Mammary epithelial cell (primary cell): ENCODE measurements around the gene LMAN1.

ENCODE experiments used
- EZH2 ChIP-seq: IDR thresholded peaks from 2 replicates; pipeline ENCODE4 v1.6.1; 2012; ENCODE audit warnings: low read length, inconsistent platforms, borderline replicate concordance
- TF ChIP-seq, protein P1 (sequence below), 2 donors: IDR thresholded peaks in 1 of 2; conservative IDR thresholded peaks in 1 of 2; 2 replicates each; pipeline ENCODE4 v1.5.1; 2011 to 2012; ENCODE audit warnings: inconsistent platforms in 2 of 2, low read length in 2 of 2, mild to moderate bottlenecking in 2 of 2, control low read depth in 1 of 2, low read depth in 1 of 2; ENCODE audit not compliant: insufficient read depth in 1 of 2; ENCODE audit errors: extremely low read depth in 1 of 2

DNA sequence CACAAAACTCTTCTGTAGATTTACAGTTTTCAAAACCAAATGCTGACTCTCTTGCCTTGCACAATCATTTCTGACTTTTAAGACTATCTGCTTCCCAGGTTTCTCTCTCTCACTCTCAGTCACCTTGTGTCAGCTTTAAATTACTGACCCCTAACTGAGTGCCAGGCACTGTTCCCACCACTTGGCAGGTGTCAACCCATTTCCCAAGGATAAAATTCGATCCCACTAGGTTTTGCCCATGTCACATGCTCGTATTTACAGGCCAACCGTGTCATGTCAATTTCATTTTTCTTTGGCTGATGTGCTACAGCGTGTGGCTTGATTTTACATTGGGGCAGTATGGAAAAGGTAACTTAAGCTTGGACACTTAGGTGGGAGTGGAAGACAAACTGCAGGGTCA is 26.1 kb upstream of the LMAN1 start:
- TF ChIP-seq, protein P1, sequence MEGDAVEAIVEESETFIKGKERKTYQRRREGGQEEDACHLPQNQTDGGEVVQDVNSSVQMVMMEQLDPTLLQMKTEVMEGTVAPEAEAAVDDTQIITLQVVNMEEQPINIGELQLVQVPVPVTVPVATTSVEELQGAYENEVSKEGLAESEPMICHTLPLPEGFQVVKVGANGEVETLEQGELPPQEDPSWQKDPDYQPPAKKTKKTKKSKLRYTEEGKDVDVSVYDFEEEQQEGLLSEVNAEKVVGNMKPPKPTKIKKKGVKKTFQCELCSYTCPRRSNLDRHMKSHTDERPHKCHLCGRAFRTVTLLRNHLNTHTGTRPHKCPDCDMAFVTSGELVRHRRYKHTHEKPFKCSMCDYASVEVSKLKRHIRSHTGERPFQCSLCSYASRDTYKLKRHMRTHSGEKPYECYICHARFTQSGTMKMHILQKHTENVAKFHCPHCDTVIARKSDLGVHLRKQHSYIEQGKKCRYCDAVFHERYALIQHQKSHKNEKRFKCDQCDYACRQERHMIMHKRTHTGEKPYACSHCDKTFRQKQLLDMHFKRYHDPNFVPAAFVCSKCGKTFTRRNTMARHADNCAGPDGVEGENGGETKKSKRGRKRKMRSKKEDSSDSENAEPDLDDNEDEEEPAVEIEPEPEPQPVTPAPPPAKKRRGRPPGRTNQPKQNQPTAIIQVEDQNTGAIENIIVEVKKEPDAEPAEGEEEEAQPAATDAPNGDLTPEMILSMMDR (conservative IDR thresholded peaks at IDR 0.05 in 1 of 2, IDR thresholded peaks at IDR 0.05 in 1 of 2; ENCODE audit: extremely low read depth in 1 of 2, insufficient read depth in 1 of 2, low read depth in 1 of 2, low read length in 2 of 2): no peak
- TF ChIP-seq EZH2: no peak
